HL-60 (cell line): ENCODE results near the gene MICU1.

Source experiments
- DNase-seq, 2 experiments: peaks; one replicate each; pipeline ENCODE4 v3.0.0-alpha.2; 2010 to 2020; ENCODE audit warnings: low read depth in 1 of 2, low spot score in 1 of 2
- H3K27ac ChIP-seq: fragments of 250-450 bp; sonication (Bioruptor Pico); replicated peaks from 2 replicates; pipeline ENCODE4 v1.5.1; 2020; ENCODE audit warnings: mild to moderate bottlenecking, moderate library complexity
- H3K27me3 ChIP-seq: fragments of 250-450 bp; sonication (Bioruptor Pico); 2 replicates; pipeline ENCODE4 v1.5.1; 2021; ENCODE audit warnings: mild to moderate bottlenecking, moderate library complexity; ENCODE audit not compliant: insufficient read depth, poor library complexity, severe bottlenecking
- H3K4me3 ChIP-seq: replicated peaks from 2 replicates; pipeline ENCODE4 v1.5.1; 2011; ENCODE audit warnings: mild to moderate bottlenecking, control low read depth, low read length; ENCODE audit not compliant: insufficient read depth
- GABPA ChIP-seq: IDR thresholded peaks from 2 replicates; pipeline ENCODE4 v1.6.1; 2012; ENCODE audit warnings: low read depth
- POLR2AphosphoS5 ChIP-seq: IDR thresholded peaks from 2 replicates; pipeline ENCODE4 v1.6.1; 2012; ENCODE audit warnings: low read depth
- SPI1 ChIP-seq: IDR thresholded peaks from 2 replicates; pipeline ENCODE4 v1.6.1; 2012; ENCODE audit warnings: low read depth, mild to moderate bottlenecking, borderline replicate concordance
- TF ChIP-seq, protein P1 (sequence below): IDR thresholded peaks from one replicate; pipeline ENCODE4 v1.5.1; 2011; ENCODE audit warnings: low read length, control low read depth, inconsistent platforms; ENCODE audit not compliant: insufficient read depth
- TF ChIP-seq, protein P2 (sequence below): IDR thresholded peaks from 2 replicates; pipeline ENCODE4 v1.6.1; 2012; ENCODE audit warnings: low read depth; ENCODE audit not compliant: insufficient replicate concordance

MICU1 gene

DNA sequence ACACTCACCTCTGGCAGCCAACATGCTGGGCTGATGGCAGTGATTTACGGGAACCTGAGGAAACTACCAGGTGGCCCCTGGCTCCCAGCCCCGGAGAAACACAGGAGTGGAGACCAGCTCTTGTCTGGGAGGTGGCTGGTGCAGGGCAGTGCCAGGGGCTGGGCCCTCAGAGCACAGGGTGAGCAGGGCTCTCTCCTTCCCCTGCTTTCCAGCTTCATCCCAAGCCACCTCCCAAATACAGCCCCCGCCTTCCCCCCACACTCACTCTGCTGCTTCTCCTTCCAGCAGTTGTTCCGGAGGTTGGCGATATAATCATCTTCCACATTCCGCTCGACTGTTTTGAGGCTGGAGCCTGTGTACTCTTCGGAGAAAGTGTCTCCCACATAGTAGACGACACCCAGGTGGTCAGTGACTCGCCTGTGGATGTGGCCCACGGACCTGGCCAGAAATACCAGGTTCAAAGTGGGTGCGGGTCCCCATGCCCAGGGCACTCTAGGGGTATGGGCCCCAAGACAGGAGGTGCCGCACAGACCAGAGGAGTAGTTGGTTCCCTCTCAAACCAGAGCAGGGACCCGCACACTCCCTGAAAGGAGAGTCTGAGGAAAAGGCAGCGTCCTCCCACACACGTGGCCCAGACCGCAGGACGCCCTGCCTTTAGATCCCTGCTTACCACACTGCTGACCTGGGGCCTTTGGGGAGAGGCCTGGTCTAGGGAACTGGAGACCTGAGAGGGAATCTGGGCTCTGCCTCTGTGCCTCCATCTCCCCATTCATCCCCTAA, 289.4 kb downstream of the MICU1 start:
- Histone ChIP-seq H3K4me3 (peak overlapping the region; percentile 2; the same call in 1 of the 2 replicates), H3K27ac (peak overlapping the region; percentile 90), H3K27me3 (no peaks in the 10 kb centered on the region)
- peak; percentile 58 for TF ChIP-seq POLR2AphosphoS5
- TF ChIP-seq, protein P1, sequence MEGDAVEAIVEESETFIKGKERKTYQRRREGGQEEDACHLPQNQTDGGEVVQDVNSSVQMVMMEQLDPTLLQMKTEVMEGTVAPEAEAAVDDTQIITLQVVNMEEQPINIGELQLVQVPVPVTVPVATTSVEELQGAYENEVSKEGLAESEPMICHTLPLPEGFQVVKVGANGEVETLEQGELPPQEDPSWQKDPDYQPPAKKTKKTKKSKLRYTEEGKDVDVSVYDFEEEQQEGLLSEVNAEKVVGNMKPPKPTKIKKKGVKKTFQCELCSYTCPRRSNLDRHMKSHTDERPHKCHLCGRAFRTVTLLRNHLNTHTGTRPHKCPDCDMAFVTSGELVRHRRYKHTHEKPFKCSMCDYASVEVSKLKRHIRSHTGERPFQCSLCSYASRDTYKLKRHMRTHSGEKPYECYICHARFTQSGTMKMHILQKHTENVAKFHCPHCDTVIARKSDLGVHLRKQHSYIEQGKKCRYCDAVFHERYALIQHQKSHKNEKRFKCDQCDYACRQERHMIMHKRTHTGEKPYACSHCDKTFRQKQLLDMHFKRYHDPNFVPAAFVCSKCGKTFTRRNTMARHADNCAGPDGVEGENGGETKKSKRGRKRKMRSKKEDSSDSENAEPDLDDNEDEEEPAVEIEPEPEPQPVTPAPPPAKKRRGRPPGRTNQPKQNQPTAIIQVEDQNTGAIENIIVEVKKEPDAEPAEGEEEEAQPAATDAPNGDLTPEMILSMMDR = no peak
- TF ChIP-seq, protein P2, sequence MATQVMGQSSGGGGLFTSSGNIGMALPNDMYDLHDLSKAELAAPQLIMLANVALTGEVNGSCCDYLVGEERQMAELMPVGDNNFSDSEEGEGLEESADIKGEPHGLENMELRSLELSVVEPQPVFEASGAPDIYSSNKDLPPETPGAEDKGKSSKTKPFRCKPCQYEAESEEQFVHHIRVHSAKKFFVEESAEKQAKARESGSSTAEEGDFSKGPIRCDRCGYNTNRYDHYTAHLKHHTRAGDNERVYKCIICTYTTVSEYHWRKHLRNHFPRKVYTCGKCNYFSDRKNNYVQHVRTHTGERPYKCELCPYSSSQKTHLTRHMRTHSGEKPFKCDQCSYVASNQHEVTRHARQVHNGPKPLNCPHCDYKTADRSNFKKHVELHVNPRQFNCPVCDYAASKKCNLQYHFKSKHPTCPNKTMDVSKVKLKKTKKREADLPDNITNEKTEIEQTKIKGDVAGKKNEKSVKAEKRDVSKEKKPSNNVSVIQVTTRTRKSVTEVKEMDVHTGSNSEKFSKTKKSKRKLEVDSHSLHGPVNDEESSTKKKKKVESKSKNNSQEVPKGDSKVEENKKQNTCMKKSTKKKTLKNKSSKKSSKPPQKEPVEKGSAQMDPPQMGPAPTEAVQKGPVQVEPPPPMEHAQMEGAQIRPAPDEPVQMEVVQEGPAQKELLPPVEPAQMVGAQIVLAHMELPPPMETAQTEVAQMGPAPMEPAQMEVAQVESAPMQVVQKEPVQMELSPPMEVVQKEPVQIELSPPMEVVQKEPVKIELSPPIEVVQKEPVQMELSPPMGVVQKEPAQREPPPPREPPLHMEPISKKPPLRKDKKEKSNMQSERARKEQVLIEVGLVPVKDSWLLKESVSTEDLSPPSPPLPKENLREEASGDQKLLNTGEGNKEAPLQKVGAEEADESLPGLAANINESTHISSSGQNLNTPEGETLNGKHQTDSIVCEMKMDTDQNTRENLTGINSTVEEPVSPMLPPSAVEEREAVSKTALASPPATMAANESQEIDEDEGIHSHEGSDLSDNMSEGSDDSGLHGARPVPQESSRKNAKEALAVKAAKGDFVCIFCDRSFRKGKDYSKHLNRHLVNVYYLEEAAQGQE = no peak
- no peak for TF ChIP-seq GABPA
- no peak for TF ChIP-seq SPI1
- DNase-seq = peak in 1 of 2 experiments; percentile 60

DNA sequence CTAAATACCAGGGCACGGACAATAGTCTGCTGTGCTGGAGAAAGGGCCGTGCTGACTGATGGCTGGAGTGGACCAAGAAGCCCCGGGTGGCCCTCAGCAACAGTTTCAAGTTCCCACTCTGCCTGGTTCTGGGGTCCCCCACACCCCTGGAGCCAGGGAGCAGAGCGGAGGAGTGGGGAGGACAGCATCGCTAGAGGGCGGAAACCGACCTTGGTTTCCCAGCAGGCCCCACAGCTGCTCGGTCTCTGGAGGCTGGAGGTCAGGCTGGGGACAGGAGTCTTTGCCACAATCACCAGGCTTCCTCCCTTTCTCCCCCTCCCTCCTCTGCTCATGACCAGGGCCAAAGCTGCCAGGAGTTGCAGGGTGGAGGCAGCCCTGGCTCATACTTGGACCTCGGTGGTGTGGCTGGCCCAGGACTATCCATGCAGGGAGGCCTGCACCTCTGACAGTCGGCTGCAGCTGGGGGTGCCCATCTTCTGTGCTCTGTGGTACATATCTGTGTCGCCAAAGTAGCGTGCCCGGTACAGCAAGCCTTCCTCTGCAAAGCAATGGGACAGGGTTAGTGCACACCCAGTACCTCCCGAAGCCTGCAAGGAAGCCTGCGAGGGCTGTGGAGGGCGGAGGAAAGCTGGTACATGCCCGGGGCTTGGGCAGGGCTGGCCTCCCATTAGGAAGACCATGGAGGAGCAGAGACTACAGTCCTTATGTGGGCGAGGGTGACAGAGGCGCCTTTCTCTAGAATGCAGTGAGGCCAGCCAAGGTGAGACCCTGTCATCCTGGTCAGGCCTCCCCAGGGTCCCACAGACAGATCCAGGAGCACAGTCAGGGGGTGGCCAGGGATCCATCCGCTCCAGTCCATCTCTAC, 290.3 kb downstream of the MICU1 start:
- Histone ChIP-seq H3K27me3 (no peaks in the 10 kb centered on the region), H3K27ac (peak overlapping the region; percentile 90), H3K4me3 (peak overlapping the region; percentile 2; the same call in 1 of the 2 replicates)
- peak; percentile 57; the same call in 1 of the 2 replicates for TF ChIP-seq SPI1
- no peak for TF ChIP-seq POLR2AphosphoS5
- peak; percentile 35; the same call in 1 of the 2 replicates for TF ChIP-seq GABPA
- TF ChIP-seq, protein P2 = no peak
- TF ChIP-seq, protein P1 = no peak
- DNase-seq = peak in 1 of 2 experiments; percentile 92

DNA sequence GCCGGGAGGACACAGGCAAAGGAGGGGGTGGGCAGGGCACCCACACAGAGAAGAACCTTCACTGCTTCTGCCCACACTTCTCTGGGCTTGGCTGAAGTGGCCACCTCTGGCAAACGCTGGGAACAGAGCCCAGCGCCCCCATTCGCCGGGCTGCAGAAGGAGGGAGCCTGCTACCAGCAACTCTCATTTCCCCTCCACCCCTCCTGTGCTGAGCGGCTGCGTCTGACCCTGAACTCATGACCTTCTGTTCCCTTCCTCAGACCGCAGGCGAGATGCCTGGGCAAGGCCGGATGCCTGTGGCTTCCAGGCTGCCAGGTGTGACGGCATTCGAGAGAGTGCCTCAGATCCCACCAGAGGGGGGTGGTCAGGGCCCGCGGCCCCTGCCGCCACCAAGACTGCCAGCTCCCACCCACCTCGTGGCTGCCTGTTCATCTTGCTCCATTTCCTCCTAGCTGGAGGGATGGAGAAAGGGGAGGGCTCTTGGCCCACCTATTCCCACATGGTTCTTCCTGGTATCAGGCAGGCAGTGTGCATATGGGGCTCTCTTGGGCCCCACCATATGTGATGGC, 291.0 kb downstream of the MICU1 start:
- DNase-seq = peak; percentile 98
- TF ChIP-seq GABPA = no peak; the same call in 1 of the 2 replicates
- peak; percentile 98 for TF ChIP-seq POLR2AphosphoS5
- peak; percentile 55; the same call in 1 of the 2 replicates for TF ChIP-seq SPI1
- TF ChIP-seq, protein P1 = peak; percentile 0
- TF ChIP-seq, protein P2 = peak; percentile 42
- no peak overlapping the region for H3K4me3 ChIP-seq

More for the DNA sequence above, 291.0 kb downstream of the MICU1 start:
- peak overlapping the region; percentile 90 for H3K27ac ChIP-seq
- H3K27me3 ChIP-seq = no peaks in the 10 kb centered on the region
